IMR-90 (cell line): ENCODE data around the gene NRXN2. TPM values are rescaled to one million over a fixed set of nuclear protein-coding genes. Genes with fewer than 3 reads are reported as not detected.

ENCODE experiments used
- ATAC-seq: fragments of 200-7000 bp; cut with Tn5 transposase; 2 replicates; pipeline ENCODE4 v1.9.1; 2020; ENCODE audit warnings: low read depth, mild to moderate bottlenecking, moderate library complexity
- BruUV-seq: library from RNA; stranded (reverse); fragments of 400-500 nt; replicated peaks from 2 replicates; lab custom pipeline; 2021; lab: Mats Ljungman, UMichigan
- CTCF ChIA-PET: fragments of 300-600 bp; formaldehyde crosslinking; extraction: SDS; loops from one replicate; lab custom pipeline; 2021; ENCODE audit warnings: antibody characterized with exemption; lab: Yijun Ruan, JAX
- POLR2A ChIA-PET: fragments of 300-600 bp; sonication (Branson Sonifier 250); formaldehyde crosslinking; loops from one replicate; lab custom pipeline; 2022; ENCODE audit warnings: antibody characterized with exemption; ENCODE audit not compliant: unreplicated experiment; lab: Charles Lee
- DNase-seq: peaks from one replicate; pipeline ENCODE4 v3.0.0; 2013
- H2AFZ ChIP-seq: replicated peaks from 2 replicates; pipeline ENCODE3; 2013; ENCODE audit warnings: low read length, mild to moderate bottlenecking; ENCODE audit not compliant: poor library complexity
- H2AK5ac ChIP-seq: 2 replicates; pipeline ENCODE4 v1.6.1; 2013; ENCODE audit warnings: low read depth, low read length, inconsistent platforms
- H2AK9ac ChIP-seq: replicated peaks from 2 replicates; pipeline ENCODE3; 2013; ENCODE audit warnings: mild to moderate bottlenecking, low read depth, low read length, moderate library complexity; ENCODE audit not compliant: poor library complexity
- H2BK120ac ChIP-seq: 2 replicates; pipeline ENCODE4 v1.6.1; 2013; ENCODE audit warnings: low read depth, low read length, inconsistent platforms
- H2BK15ac ChIP-seq: 3 replicates; pipeline ENCODE4 v1.6.1; 2013; ENCODE audit warnings: low read depth, low read length, inconsistent platforms
- H2BK20ac ChIP-seq: 2 replicates; pipeline ENCODE4 v1.6.1; 2013; ENCODE audit warnings: low read depth, mild to moderate bottlenecking, inconsistent platforms, low read length, moderate library complexity
- H2BK5ac ChIP-seq: 2 replicates; pipeline ENCODE4 v1.6.1; 2013; ENCODE audit warnings: mild to moderate bottlenecking, low read depth, low read length, inconsistent platforms; ENCODE audit not compliant: poor library complexity, severe bottlenecking
- H3K14ac ChIP-seq: replicated peaks from 2 replicates; pipeline ENCODE4 v1.6.1; 2013; ENCODE audit warnings: low read depth, low read length, inconsistent platforms
- H3K18ac ChIP-seq: 2 replicates; pipeline ENCODE4 v1.6.1; 2013; ENCODE audit warnings: low read depth, low read length, control low read depth
- H3K23ac ChIP-seq: 2 replicates; pipeline ENCODE4 v1.6.1; 2013; ENCODE audit warnings: low read depth, low read length, inconsistent platforms
- H3K27ac ChIP-seq: 2 replicates; pipeline ENCODE4 v1.5.1; 2013; ENCODE audit warnings: mild to moderate bottlenecking, control low read depth, low read length; ENCODE audit not compliant: insufficient read depth
- H3K27me3 ChIP-seq: 2 replicates; pipeline ENCODE4 v1.6.1; 2013; ENCODE audit warnings: low read length; ENCODE audit not compliant: control insufficient read depth, insufficient read depth
- H3K36me3 ChIP-seq: 2 replicates; pipeline ENCODE4 v1.6.1; 2013; ENCODE audit warnings: low read length, mixed read lengths; ENCODE audit not compliant: control insufficient read depth, insufficient read depth
- H3K4ac ChIP-seq: 2 replicates; pipeline ENCODE4 v1.6.1; 2013; ENCODE audit warnings: low read depth, low read length, inconsistent platforms
- H3K4me1 ChIP-seq: 2 replicates; pipeline ENCODE4 v1.6.1; 2013; ENCODE audit warnings: low read length, mixed read lengths; ENCODE audit not compliant: control insufficient read depth, insufficient read depth
- H3K4me2 ChIP-seq: 2 replicates; pipeline ENCODE4 v1.6.1; 2013; ENCODE audit warnings: low read depth, mild to moderate bottlenecking, control low read depth, low read length, moderate library complexity
- H3K4me3 ChIP-seq: 2 replicates; pipeline ENCODE4 v1.5.1; 2013; ENCODE audit warnings: low read depth, mild to moderate bottlenecking, control low read depth, low read length, moderate library complexity; ENCODE audit not compliant: insufficient read depth
- H3K56ac ChIP-seq: 2 replicates; pipeline ENCODE4 v1.6.1; 2013; ENCODE audit warnings: low read length, inconsistent platforms; ENCODE audit not compliant: insufficient read depth; ENCODE audit errors: extremely low read depth
- H3K79me1 ChIP-seq, 2 experiments: 2 replicates each; pipeline ENCODE4 v1.6.1; 2013; ENCODE audit warnings: low read length in 2 of 2, inconsistent platforms in 1 of 2, low read depth in 1 of 2
- H3K9ac ChIP-seq: 2 replicates; pipeline ENCODE4 v1.6.1; 2013; ENCODE audit warnings: low read depth, low read length, control low read depth
- H3K9me1 ChIP-seq: 2 replicates; pipeline ENCODE4 v1.6.1; 2013; ENCODE audit warnings: low read length, inconsistent platforms; ENCODE audit not compliant: insufficient read depth
- H3K9me3 ChIP-seq: 2 replicates; pipeline ENCODE4 v1.6.1; 2013; ENCODE audit warnings: low read length; ENCODE audit not compliant: control insufficient read depth, insufficient read depth
- H4K20me1 ChIP-seq: 2 replicates; pipeline ENCODE4 v1.6.1; 2013; ENCODE audit warnings: low read length, inconsistent platforms; ENCODE audit not compliant: insufficient read depth
- H4K5ac ChIP-seq: 2 replicates; pipeline ENCODE4 v1.6.1; 2013; ENCODE audit warnings: mild to moderate bottlenecking, low read depth, low read length, control low read depth
- H4K8ac ChIP-seq, 2 experiments: 2 replicates each; pipeline ENCODE4 v1.6.1; 2013; ENCODE audit warnings: low read depth in 2 of 2, low read length in 2 of 2, control low read depth in 1 of 2, inconsistent platforms in 1 of 2
- H4K91ac ChIP-seq: 2 replicates; pipeline ENCODE4 v1.6.1; 2013; ENCODE audit warnings: low read depth, low read length, inconsistent platforms; ENCODE audit not compliant: insufficient read depth
- CHD1 ChIP-seq: IDR thresholded peaks from 2 replicates; pipeline ENCODE4 v1.6.1; 2012; ENCODE audit warnings: low read depth, low read length, improper control_type of control experiment
- FOS ChIP-seq: fragments of 150-350 bp; IDR thresholded peaks from 2 replicates; pipeline ENCODE4 v1.6.1; 2016; ENCODE audit warnings: low read depth, low read length
- MAFK ChIP-seq: IDR thresholded peaks from 2 replicates; pipeline ENCODE4 v1.6.1; 2012; ENCODE audit warnings: low read depth, low read length, improper control_type of control experiment
- NFE2L2 ChIP-seq: fragments of 150-350 bp; IDR thresholded peaks from 2 replicates; pipeline ENCODE4 v1.6.1; 2016; ENCODE audit warnings: low read depth, mild to moderate bottlenecking, low read length
- RAD21 ChIP-seq: IDR thresholded peaks from 2 replicates; pipeline ENCODE4 v1.6.1; 2012; ENCODE audit warnings: low read length, improper control_type of control experiment
- RCOR1 ChIP-seq: IDR thresholded peaks from 2 replicates; pipeline ENCODE4 v1.6.1; 2012; ENCODE audit warnings: mild to moderate bottlenecking, low read length, improper control_type of control experiment; ENCODE audit not compliant: insufficient replicate concordance
- USF2 ChIP-seq: fragments of 150-350 bp; IDR thresholded peaks from 2 replicates; pipeline ENCODE4 v1.6.1; 2017; ENCODE audit warnings: mild to moderate bottlenecking, antibody characterized with exemption, low read length, low read depth
- WGBS, 2 experiments: methylation state at CpG; one replicate each; pipeline versions ENCODE4 v1.1.5 to v1.1.7; 2013; ENCODE audit warnings: missing lambda C conversion rate in 2 of 2; ENCODE audit not compliant: insufficient read length in 1 of 2; ENCODE audit errors: extremely low coverage in 2 of 2; 5-methylcytosine and 5-hydroxymethylcytosine counted together
- dilution Hi-C: fragments of 300-500 bp; cut with HindIII; formaldehyde crosslinking; loops from one replicate; pipeline ENCODE4 v1.14.3; 2018; ENCODE audit warnings: low sequenced_read_pairs; ENCODE audit not compliant: unreplicated experiment
- in situ Hi-C: fragments of 300-500 bp; cut with MboI; formaldehyde crosslinking; loops from 3 replicates; pipeline ENCODE4 v1.14.3; 2019; ENCODE audit warnings: low sequenced_read_pairs, inconsistent platforms, mixed read lengths
- intact Hi-C: fragments of 100-400 bp; cut with micrococcal nuclease; formaldehyde crosslinking; loops from 2 replicates; pipeline ENCODE4 v1.10.0; 2022
- polyA plus RNA-seq, 3 experiments: library from polyadenylated mRNA; depleted of rRNA; stranded (reverse); fragments of >200 nt; gene quantifications; 2 replicates each; pipeline ENCODE4 v1.2.3, GENCODE V29; 2012; ENCODE audit warnings: low replicate concordance in 1 of 3
- total RNA-seq: library from RNA; depleted of rRNA; stranded (reverse); fragments of >200 nt; gene quantifications from 2 replicates; pipeline ENCODE4 v1.2.3, GENCODE V29; 2012

NRXN2 gene
- total and polyA plus RNA-seq, 2 of the 4 experiments (the other 2 are of a cell fraction), result 0.18 to 0.22 TPM

DNA sequence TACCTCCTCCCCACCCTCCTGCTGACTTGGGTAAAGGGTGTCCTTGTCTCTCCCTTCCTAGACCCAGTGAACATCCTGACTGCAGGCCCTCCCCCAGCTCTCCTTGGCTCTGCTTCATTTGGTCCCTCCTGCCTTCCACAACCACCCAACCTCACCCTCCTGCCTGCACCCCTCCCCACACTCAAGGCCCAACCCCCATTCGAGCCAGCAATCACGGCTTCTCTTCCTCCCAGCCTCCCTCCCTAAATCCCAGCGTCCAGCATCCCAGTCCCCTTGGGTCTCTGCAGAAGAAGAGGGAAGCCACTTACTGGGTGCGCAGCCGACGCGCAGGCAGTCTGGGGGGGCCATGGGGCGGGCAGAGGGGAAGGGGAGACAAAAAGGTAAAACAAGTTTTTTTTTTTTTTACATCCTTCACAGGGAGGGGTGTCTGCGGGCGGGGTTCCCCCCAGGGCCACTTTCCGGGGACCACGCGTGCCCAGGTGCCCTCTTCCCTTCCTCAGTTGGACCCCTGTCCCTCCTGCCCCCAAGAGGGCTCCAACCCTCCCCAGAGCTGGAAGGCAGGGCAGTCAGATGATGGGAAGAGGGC is 69.5 kb downstream of the NRXN2 start:
- no peak overlapping the region for H3K4me2 ChIP-seq
- ATAC-seq (no peak), DNase-seq (no peak)
- no peak overlapping the region for H3K27ac ChIP-seq
- no peaks in the 10 kb centered on the region for H3K79me1 ChIP-seq
- H3K4me3 ChIP-seq, result no peak overlapping the region
- H3K18ac ChIP-seq, result no peak overlapping the region
- no peak overlapping the region for H4K5ac ChIP-seq
- dilution Hi-C loops, result no loop called here
- H3K4me1 ChIP-seq, result no peaks in the 10 kb centered on the region
- peak overlapping the region; percentile 78 for H2AFZ ChIP-seq
- no peak for TF ChIP-seq MAFK
- no peak for TF ChIP-seq FOS
- TF ChIP-seq RAD21, result no peak
- TF ChIP-seq NFE2L2, result no peak
- TF ChIP-seq CHD1, result no peak
- TF ChIP-seq RCOR1, result no peak
- TF ChIP-seq USF2, result no peak
- H3K23ac ChIP-seq, result no peak overlapping the region
- no peak overlapping the region for H2BK20ac ChIP-seq
- no peak overlapping the region for H2AK9ac ChIP-seq
- peaks cover 35% of the 10 kb centered on the region for H3K27me3 ChIP-seq
- no TSS peak for BruUV-seq
- no peaks in the 10 kb centered on the region for H3K9me3 ChIP-seq
- CTCF ChIA-PET, result interaction anchor here (1.8 kb wide), 1 partner anchor 8 kb away, joined by 5 read pairs; no protein-coding TSS in a partner anchor
- WGBS, 2 experiments, result no CpG with 5 or more reads among the region's 13 CpGs
- H3K9ac ChIP-seq, result no peak overlapping the region
- no peak overlapping the region for H3K56ac ChIP-seq
- no peak overlapping the region for H3K14ac ChIP-seq
- no peaks in the 10 kb centered on the region for H3K9me1 ChIP-seq
- no peaks in the 10 kb centered on the region for H3K36me3 ChIP-seq
- intact Hi-C loops, result loop anchor here (1.0 to 10.0 kb wide), 4 partner anchors 100 to 449 kb away; partner anchors contain the start of genes FERMT3 and RPS6KA4
- H4K91ac ChIP-seq, result no peak overlapping the region
- POLR2A ChIA-PET, result no interaction called here
- H4K20me1 ChIP-seq, result no peaks in the 10 kb centered on the region
- no peak overlapping the region for H4K8ac ChIP-seq
- H2BK15ac ChIP-seq, result no peak overlapping the region
- H2AK5ac ChIP-seq, result no peak overlapping the region; the same call in 1 of the 2 replicates
- no peak overlapping the region for H2BK120ac ChIP-seq
- no peak overlapping the region for H2BK5ac ChIP-seq
- H3K4ac ChIP-seq, result no peak overlapping the region
- in situ Hi-C loops, result no loop called here
